DND-41 (cell line): ENCODE results near the gene ADNP2.
A peak's percentile ranks its signal among the peaks of the same experiment; 100 is the strongest.

ENCODE experiments used
- ATAC-seq: fragments of 200-7000 bp; cut with Tn5 transposase; 3 replicates; pipeline ENCODE4 v1.9.1; 2021; ENCODE audit warnings: low read depth; ENCODE audit not compliant: insufficient read depth
- DNase-seq: peaks from one replicate; pipeline ENCODE4 v3.0.0-alpha.2; 2020
- H2AFZ ChIP-seq: 2 replicates; pipeline ENCODE4 v1.6.0; 2012; ENCODE audit warnings: low read depth, low read length
- H3K27ac ChIP-seq: 2 replicates; pipeline ENCODE4 v1.5.1; 2012; ENCODE audit warnings: low read length, inconsistent platforms
- H3K27me3 ChIP-seq: fragments of 200-600 bp; sonication (generic); 2 replicates; pipeline ENCODE4 v1.6.0; 2012; ENCODE audit warnings: low read length, mild to moderate bottlenecking, inconsistent platforms; ENCODE audit not compliant: insufficient read depth, poor library complexity
- H3K36me3 ChIP-seq: 2 replicates; pipeline ENCODE4 v1.5.1; 2012; ENCODE audit warnings: low read length, inconsistent platforms; ENCODE audit not compliant: insufficient read depth
- H3K4me1 ChIP-seq: 2 replicates; pipeline ENCODE4 v1.5.1; 2012; ENCODE audit warnings: mild to moderate bottlenecking, low read length; ENCODE audit not compliant: insufficient read depth
- H3K4me2 ChIP-seq: 2 replicates; pipeline ENCODE4 v1.6.0; 2012; ENCODE audit warnings: mild to moderate bottlenecking, moderate library complexity, low read length, inconsistent platforms; ENCODE audit not compliant: insufficient read depth
- H3K4me3 ChIP-seq, 2 experiments: fragments of 200-600 bp in 1 of 2; shearing (Covaris generic) in 1 of 2; 2 replicates each; pipeline ENCODE4 v1.5.1; 2012 to 2016; ENCODE audit warnings: inconsistent platforms in 2 of 2, low read length in 2 of 2, mild to moderate bottlenecking in 2 of 2, low read depth in 1 of 2, moderate library complexity in 1 of 2
- H3K79me2 ChIP-seq: 2 replicates; pipeline ENCODE4 v1.6.0; 2012; ENCODE audit warnings: low read length, inconsistent platforms; ENCODE audit not compliant: insufficient read depth
- H3K9ac ChIP-seq: 2 replicates; pipeline ENCODE4 v1.6.0; 2012; ENCODE audit warnings: low read depth, mild to moderate bottlenecking, inconsistent platforms, low read length, moderate library complexity
- H3K9me3 ChIP-seq: 2 replicates; pipeline ENCODE4 v1.5.1; 2012; ENCODE audit warnings: low read length, moderate library complexity, mild to moderate bottlenecking, inconsistent platforms; ENCODE audit not compliant: insufficient read depth, severe bottlenecking
- H4K20me1 ChIP-seq: 2 replicates; pipeline ENCODE4 v1.6.0; 2012; ENCODE audit warnings: low read length; ENCODE audit not compliant: insufficient read depth
- CTCF ChIP-seq: IDR thresholded peaks from 2 replicates; pipeline ENCODE4 v1.5.1; 2012; ENCODE audit warnings: borderline replicate concordance, low read length, moderate library complexity, mild to moderate bottlenecking; ENCODE audit not compliant: poor library complexity, severe bottlenecking; ENCODE audit errors: extremely low read depth
- EZH2 ChIP-seq: IDR thresholded peaks from 3 replicates; pipeline ENCODE4 v1.6.1; 2012; ENCODE audit warnings: borderline replicate concordance, low read depth, mild to moderate bottlenecking, moderate library complexity, low read length, inconsistent platforms; ENCODE audit not compliant: severe bottlenecking

ADNP2 gene

GRCh38 chr18:80171054-80171872 is 62.2 kb downstream of the ADNP2 start:
- H3K4me1 ChIP-seq = peaks cover 47% of the 10 kb centered on the region
- H3K9ac ChIP-seq = no peak overlapping the region
- H4K20me1 ChIP-seq = no peaks in the 10 kb centered on the region
- H3K36me3 ChIP-seq = no peaks in the 10 kb centered on the region
- no peaks in the 10 kb centered on the region for H3K27me3 ChIP-seq
- H3K4me2 ChIP-seq = no peak overlapping the region
- TF ChIP-seq EZH2 (no peak), CTCF (peak; percentile 90)
- H3K9me3 ChIP-seq = no peaks in the 10 kb centered on the region
- no peak overlapping the region for H3K27ac ChIP-seq
- no peaks in the 10 kb centered on the region for H3K79me2 ChIP-seq
- DNase-seq (peak; percentile 29), ATAC-seq (no peak)
- no peak overlapping the region for H2AFZ ChIP-seq
- H3K4me3 ChIP-seq = no peak overlapping the region

- H3K36me3 ChIP-seq = no peaks in the 10 kb centered on the region
- no peaks in the 10 kb centered on the region for H3K27me3 ChIP-seq
- no peak overlapping the region for H3K27ac ChIP-seq
- H3K9ac ChIP-seq = no peak overlapping the region
- no peak overlapping the region for H3K4me3 ChIP-seq
- no peaks in the 10 kb centered on the region for H4K20me1 ChIP-seq
- H3K9me3 ChIP-seq = no peaks in the 10 kb centered on the region
- H3K4me1 ChIP-seq = peaks cover 46% of the 10 kb centered on the region
- DNase-seq = no peak
- H2AFZ ChIP-seq = no peak overlapping the region
- no peak overlapping the region for H3K4me2 ChIP-seq
- TF ChIP-seq CTCF = no peak
- TF ChIP-seq EZH2 = no peak
- ATAC-seq = no peak
- H3K79me2 ChIP-seq = no peaks in the 10 kb centered on the region
Measured at GRCh38 chr18:80172056-80172455, 63.0 kb downstream of the ADNP2 start.

- no peaks in the 10 kb centered on the region for H3K27me3 ChIP-seq
- H3K9ac ChIP-seq = no peak overlapping the region
- no peak overlapping the region for H3K4me3 ChIP-seq
- H2AFZ ChIP-seq = no peak overlapping the region
- DNase-seq (no peak), ATAC-seq (no peak)
- no peak overlapping the region for H3K4me2 ChIP-seq
- no peaks in the 10 kb centered on the region for H3K9me3 ChIP-seq
- TF ChIP-seq CTCF = no peak
- TF ChIP-seq EZH2 = no peak
- peaks cover 36% of the 10 kb centered on the region for H3K4me1 ChIP-seq
- H3K36me3 ChIP-seq = no peaks in the 10 kb centered on the region
- H3K79me2 ChIP-seq = no peaks in the 10 kb centered on the region
- no peak overlapping the region for H3K27ac ChIP-seq
- no peaks in the 10 kb centered on the region for H4K20me1 ChIP-seq
Measured at GRCh38 chr18:80173060-80173459, 64.0 kb downstream of the ADNP2 start.
